Islet of Langerhans (tissue), 1 donor: ENCODE results near the gene GP1BB.
"Not testable (repeated sequence)": the region's sequence is repeated elsewhere in the genome, so short reads cannot be mapped to it uniquely, and the experiment has no call there.

ENCODE experiments used
- FAIRE-seq: peaks from one replicate; lab custom pipeline; 2011; peaks lifted over from hg19 to GRCh38; lab: Jason Lieb, UNC

The GP1BB gene

DNA sequence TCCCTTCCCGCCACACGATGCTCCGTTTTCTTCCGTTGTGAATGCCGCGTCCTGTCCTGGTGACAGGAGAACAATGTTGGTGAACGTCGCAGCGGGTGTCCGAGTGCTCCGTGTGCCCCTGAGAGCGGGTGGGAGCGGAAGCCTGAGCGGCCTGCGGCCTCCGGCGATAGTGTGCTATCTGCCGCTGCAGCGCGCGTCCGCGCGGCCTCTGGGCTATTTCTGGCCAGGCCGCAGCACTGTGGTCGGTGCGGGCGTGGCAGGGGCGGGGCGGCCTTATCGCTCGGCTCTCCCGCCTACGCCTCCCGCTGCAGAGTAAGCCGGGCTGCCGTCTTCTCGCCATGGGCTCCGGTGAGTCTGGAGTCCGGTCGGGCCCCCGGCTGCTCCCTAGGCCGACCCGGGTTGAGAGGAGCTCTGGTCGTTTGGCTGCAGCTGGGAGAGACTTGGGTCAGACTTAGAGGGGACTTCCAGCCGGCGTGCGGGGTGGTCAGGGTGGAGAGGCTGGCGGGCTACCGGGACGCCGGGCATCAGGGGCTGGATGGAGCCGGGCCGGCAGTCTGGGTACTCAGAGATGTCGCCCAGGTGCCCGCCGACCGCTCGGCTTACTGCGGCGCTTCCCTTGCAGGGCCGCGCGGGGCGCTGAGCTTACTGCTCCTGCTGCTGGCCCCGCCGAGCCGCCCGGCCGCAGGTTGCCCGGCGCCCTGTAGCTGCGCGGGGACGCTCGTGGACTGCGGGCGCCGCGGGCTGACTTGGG is at the start of gene GP1BB:
Gene GP1BB, plus strand, starts transcription at position 308 of the 751 bp plus-strand sequence. Its CDS starts 31 bp downstream, at position 339.
- FAIRE-seq = no peak

DNA sequence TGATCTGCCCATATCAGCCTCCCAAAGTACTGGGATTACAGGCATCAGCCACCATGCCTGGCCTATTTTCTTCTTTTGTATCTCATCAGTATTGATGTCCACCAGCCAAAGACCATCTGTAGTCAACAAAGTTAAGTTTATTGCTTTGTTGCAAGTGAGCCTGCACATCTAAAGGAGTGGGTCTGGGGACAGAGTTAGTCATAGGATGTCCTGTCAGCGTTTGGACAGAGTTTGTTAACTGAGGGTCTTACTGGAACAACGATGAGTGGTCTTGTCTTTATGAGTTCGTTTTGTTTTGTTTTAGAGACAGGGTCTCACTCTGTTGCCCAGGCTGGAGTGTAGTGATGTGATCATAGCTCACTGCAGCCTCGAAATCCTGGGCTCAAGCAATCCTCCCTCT is 49.7 kb upstream of the GP1BB start:
- FAIRE-seq = no peak

DNA sequence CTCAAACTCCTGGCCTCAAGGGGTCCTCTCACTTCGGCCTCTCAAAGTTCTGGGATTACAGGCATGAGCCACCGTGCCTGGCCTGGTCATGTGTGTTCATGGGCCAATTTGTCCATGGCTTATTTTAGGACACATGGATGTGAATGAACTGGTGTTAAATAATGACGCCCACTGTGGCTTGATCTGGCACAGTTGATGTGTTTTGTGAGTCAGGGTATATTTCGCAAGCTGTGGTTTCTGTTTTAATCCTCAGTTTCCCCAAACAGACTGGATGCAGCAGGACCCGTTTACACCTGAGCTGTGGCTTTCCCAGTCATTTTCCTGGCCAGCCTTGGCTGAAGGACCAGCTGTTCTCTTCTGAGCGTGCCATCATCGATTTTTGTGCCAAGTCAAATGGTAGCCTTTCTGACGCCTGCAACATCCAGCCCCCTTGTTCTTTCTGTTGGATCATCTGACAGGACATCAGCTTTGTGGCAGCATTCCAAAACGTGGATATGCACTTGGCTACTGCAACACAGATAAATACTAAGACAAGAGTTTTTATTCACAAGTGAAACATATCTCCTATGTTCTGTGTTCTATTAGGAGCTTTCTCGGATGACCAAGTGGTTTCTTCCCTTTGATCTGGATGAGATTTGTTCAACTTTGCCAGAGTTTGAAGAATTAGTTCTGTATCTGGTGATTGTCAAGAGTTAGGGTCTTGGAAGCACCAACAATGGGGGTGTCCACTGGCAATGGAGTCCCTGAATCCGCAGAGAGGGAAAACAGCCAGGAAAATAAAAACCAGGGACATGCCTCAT is 49.0 kb upstream of the GP1BB start:
- no peak for FAIRE-seq

DNA sequence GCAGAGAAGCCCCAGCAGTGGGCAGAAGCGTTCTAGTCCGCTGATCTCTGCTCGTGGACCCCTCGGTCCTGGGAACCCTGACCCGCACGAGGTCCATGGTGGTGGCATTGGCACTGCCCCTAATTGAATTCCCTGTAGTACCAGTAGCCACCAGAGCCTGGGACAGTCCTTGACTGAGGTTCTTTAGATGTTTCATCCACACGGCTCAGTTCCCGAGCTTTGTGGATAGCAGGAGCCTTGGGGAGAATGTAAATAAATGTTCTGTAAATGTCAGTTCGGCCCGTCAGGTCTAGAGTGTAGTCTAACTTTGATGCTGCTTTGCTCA is 48.4 kb upstream of the GP1BB start:
- FAIRE-seq = no peak

DNA sequence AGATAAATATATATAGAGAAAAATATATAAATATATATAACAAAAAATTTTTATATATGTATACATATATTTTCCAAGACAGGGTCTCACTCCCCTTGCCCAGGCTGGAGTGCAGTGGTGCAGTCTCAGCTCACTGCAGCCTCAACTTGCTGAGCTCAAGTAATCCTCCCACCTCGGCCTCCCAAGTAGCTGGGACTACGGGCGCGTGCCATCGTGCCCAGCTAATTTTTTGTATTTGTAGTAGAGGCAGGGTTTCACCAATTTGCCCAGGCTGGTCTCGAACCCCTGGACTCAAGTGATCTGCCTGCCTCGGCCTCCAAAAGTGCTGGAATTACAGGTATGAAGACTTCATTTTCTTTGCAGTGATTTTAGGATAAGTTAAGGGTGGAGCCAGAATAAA is 47.9 kb upstream of the GP1BB start:
- no peak for FAIRE-seq

DNA sequence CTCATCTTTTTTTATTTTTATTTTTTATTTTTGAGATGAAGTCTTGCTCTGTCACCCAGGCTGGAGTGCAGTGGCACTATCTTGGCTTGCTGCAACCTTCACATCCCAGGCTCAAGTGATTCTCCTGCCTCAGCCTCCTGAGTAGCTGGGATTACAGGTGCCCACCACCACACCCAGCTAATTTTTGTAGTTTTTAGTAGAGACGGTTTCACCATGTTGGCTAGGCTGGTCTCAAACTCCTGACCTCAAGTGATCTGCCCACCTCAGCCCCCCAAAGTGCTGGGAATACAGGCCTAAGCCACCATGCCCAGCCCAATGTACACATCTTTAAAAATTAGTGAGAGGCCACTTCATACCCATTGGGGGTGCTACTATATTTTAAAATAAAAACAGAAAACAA is 46.9 kb upstream of the GP1BB start:
- FAIRE-seq = not testable (repeated sequence)

DNA sequence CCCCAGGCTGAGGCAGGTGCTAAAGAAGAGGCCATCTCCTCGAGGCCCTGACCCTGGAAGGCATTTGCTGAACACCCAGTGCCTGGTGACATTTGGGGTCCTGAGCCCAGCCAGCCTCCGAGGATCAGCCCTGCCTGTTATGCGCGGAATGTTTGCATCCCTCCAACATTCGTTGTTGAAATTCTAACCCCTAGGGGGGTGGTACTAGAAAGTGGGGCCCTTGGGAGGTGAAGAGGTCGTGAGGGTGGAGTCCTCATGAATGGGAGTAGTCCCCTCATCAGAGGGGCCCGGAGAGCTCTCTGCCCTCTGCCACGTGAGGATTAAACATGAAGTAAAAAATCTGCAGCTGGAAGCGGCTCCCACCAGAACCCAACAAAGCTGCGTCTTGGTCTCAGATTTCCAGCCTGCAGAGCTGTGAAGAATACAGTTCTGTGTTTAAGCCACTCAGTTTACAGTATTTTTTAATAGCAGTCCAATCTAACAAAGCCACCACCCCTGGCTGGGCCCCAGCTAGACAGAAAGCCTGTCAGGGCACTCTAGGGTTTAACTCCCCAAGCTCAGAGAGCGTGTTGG is 44.3 kb upstream of the GP1BB start:
- no peak for FAIRE-seq

DNA sequence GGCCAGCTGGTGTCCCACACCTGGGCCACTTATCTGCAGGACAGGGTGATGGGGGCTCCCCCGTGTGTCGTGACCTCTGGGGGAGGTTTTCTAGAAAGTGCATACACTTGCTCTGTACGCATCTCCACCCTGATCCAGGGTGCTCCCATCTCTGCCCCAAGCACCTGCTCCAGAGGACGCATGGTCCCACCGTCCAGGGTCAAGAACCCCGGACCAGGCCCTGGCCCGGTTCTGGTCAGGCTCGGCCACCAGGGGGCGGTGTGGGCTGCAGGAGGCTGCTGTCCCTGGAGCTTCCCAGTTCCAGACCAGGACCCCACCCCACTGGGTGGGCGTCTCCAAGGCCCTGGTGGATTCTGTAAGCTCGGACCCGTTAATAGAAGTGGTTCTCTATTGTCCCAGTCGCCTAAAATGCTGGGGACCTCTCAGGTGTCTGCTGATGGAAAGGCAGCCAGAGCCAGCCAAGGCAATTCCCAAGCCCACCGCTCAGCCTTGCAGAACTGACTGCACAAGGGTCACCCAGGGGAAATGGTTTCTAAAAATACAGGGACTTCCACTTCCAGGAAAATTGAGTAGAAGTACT is 43.7 kb upstream of the GP1BB start:
- FAIRE-seq = no peak

DNA sequence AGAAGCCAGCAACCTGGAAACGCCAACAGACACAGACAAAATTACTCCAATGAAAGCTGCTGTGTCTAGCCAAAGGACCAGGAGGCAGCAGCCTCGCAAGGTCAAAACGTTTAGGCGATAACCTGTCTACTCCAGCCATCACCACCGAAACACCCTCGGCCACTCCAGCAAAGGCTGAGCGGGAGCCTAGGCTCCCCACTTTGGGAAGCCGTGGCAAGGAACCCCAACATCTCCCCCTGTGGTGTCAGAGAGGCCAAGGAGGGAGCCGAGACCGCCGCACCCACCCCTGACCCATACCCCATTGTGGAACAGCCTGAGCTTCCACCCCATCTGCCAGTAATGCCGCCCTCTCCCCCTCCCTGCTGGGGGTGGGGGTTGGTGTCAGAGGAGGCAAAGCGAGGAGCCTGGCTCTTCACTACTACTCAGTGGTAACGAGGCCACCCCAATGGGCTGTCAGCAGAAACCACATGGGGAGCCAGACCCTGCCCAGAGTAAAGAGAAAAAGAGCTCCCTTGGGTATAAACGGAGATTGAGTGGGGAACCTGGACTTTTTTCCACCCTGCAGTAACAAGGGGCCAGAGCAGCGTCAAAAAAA is 43.0 kb upstream of the GP1BB start:
- FAIRE-seq = no peak

DNA sequence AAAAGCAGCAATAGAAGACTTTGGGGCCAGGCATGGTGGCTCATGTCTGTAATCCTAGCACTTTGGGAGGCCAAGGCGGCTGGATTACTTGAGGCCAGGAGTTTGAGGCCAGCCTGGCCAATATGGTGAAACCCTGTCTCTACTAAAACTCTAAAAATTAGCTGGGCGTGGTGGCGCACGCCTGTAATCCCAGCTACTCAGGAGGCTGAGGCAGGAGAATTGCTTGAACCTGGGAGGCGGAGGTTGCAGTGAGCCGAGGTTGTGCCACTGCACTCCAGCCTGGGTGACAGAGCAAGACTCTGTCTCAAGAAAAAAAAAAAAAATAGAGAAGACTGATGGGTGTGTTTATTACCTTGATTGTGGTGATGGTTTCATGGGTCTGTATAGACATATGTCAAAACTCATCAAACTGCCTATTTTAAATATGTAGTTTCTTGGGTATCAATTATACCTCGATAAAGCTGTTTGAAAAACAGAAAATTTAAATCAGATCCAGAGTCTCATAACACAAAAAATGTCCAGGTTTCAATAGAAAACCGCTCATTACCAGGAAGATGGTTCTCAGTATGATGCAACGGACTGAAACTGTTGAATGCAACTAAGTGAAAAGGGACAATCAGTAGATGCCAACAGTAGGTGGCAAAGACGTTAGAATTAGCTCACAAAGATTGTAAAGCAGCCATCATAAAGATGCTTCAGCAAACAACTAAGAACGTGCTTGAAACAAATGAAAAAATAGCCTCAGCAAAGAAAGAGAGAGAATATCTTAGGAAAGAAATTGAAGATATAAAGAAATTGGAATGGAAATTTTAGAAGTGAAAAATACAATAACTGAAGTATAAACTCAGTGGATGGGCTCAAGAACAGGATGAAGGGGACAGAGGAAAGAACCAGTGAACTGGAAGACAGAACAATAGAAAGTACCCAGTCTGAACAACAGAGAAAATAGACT is 42.2 kb upstream of the GP1BB start:
- FAIRE-seq = no peak

DNA sequence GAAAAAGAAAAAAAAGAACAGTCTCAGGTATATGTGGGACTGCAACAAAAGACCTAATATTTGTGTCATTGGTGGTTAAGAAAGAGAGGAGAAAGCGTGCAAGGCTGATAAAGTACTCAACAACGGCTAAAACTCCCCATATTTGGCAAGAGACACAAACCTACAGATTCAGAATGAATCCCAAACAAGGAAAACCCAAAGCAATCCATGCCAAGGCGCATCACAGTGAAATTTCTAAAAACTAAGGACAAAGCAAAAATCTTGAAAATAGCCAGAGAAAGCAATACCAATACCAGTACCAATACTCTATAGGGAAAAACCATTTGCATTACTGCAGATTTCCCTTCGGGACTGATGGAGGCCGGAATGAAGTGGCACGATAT is 41.5 kb upstream of the GP1BB start:
- FAIRE-seq = no peak

DNA sequence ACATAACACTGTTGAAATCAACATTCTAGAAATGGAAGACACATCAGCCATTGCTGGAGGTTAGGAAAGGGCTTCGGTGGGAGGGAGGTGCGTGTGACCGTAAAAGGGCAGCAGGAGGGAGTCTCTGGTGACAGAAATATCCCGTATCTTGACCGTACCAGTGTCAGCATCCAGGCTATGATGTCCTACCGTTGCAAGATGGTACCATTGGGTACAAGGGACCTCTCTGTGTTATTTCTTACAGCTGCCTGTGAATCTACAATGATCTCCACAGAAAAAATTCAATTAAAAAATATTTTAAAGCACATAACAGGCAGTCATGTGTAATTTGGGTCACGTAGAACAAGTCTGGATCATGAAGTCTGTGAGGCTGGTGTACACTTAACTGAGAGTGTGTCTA is 36.4 kb upstream of the GP1BB start:
- FAIRE-seq = no peak

DNA sequence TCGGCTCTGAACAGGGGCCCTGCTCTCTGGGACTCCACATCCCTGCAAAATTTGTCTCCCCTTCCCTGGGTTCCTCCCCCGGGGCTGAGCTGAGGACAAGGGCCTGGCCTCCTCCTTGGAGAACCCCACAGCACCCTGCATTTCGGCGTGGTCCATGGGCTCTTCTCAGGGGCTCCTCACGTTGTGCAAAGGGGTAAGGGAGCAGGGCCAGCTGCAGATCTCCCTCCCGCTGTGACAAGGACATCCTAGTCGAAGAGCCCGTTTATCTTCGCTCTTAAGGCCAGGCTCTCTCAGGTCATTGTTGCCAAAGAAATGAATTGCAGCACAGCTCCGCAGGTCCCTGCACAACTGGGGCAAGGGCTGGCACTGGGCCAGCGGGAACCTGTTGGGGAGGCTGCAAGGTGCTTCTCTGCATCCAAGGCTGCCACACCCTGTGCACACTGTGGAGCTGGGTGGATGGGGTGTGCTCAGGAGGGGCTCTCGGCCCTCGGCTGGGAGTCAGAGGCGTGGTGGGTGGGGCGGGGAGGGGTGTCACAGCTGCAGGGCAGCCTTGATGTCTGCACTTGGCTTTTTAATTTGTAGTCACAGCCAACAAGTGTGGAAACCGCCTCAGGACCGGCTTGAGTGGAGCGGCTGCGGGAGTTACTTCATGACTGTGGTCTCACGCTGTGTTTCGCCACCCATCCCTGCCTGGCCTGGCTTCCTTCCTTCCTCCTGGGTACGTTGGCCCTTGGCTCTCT is 35.6 kb upstream of the GP1BB start:
- FAIRE-seq = no peak

DNA sequence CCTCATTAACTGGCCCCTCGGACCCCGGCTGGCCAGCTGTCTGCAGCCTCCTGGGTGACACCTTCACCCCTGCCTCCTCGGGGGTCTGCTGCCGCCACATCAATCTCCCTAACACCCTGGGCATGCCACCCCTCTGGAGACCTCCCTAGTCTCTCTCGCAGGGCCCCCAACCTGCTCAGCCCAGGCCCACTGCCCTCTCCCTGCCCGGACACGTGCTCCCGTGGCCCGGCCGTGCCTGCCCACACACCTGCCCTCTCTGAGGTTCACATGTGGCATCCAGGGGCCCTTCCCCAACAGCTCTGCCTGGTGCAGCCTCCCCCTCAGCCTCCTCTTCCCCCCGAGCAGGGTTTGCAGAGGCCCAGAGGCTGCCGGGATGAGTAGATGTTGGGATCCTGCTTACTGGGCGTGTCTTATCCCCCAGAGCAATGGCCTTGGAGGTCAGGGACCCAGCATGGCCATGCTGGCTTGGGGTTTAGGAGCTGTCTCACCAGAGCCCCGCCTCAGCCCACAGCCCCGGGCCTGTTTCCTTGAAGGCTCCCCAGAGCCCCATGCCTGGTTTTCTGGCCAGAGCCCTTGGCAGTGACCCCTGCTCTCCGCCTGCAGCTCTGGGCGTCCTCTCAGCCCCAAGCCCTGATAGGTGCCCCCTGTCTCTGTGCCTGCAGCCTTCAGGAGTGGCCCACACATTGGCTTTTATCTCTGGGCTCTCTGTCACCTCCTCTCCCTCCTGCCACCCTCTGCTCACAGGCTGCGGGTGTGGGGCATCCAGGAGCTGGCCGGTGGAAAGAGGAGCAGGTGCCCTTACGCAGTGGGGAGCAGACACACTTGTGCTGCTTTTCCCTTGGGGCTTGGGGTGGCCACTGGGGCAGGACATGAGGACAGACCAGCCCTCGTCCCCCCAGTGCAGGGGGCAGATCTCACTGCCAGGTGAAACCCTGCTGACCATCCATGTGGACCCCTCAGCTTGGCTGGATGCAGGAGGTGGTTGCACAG is 34.7 kb upstream of the GP1BB start:
- FAIRE-seq = no peak

DNA sequence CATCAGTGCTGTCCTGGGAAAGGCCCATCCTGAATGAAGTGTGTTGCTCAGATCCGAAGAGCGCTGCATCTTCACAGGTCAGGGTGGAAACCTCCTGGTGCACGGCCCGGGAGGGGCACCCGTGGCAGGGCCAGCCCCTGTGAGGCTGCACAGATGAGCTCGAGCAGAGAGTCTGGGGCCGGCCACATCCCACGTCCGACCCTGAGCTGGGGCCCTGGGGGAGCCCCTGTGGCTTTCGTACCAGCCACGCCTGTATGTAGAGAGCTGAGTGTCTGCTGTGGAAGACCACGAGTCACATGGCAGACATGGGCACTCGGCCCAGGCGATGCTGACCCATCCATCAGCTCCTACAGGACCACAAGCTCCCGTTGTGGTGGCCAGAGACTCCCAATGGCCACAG is 33.9 kb upstream of the GP1BB start:
- no peak for FAIRE-seq

DNA sequence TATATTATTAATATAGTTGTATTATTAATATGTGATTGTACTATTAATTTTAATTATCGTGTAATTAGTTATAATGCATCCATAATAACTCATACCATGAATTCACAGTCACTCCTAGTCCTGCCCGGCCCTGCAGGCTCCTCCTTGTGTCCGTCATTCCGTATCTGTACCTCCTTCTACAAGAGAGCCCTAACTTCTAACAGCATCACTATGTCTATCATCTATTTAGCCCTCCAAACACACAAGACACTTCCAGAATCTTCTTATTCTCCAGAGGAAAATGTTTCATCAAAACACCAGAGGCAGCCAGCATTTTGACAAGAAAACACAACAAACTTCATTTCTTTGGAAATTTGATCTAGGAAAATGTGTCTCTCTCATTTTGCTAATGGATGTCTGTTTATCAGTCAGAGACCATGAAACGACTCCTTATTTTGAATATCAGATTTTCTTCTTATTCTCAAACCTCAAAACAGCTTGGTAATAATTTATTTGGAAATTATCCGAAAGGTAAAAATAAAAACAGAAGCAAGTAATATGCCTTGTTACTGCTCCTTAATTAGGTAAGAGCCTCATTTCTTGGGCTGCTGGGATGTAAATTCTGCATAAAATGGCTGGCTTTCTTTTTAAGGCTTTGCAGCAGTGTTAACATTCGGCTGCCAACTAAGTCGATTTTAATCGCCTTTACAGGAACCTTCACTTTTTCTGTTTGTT is 32.2 kb upstream of the GP1BB start:
- no peak for FAIRE-seq

DNA sequence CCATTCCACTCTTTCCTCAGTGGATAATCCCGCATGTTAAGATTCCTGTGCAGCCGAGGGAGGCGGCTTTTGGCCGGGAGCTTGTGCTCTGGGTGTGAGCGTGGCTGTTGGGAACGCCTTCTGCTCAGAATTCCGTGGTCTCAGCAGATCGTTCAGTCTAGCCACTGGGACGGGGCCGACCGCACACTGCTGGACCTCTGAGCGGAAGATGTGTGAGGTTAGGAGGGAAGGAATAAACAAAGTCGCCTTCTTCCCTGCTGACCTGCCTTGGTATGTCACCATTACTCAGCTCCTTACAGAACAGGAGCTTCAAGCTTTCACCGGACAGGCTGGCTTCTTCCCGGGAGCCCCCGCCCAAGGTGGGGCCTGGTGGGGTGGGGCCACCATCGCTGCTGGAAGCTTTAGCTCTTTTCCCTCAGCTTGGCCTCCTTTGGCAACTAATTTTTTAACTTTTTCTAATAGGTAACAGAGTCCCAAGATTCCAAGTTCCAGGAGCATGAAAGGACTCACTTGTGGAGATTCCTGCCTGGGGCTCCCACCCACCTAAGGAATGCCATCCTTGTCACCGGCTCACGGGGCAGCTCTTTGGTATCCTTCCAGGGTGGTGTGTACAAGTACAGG is 31.5 kb upstream of the GP1BB start:
- no peak for FAIRE-seq

DNA sequence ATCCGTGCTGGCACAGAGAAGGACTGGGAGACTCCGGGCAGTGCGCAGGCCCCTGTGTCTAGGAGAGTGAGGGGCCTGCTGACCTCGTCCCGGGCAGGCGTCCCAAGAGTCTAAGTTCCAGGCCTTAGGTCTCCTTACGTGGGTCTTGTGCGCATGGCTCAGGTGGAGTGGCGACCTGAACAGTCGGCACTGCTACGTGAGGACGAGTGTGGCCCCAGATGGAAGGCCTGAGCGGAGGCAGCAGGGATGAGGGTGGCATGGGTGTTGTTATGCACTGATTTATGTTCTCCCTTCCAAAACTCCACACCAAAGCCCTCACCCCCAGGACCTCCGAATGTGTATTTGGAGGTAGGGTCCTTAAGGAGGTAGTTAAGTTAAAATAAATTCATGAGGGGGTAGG is 29.8 kb upstream of the GP1BB start:
- no peak for FAIRE-seq
